ENCODE data around the gene KCP.

KCP gene

DNA sequence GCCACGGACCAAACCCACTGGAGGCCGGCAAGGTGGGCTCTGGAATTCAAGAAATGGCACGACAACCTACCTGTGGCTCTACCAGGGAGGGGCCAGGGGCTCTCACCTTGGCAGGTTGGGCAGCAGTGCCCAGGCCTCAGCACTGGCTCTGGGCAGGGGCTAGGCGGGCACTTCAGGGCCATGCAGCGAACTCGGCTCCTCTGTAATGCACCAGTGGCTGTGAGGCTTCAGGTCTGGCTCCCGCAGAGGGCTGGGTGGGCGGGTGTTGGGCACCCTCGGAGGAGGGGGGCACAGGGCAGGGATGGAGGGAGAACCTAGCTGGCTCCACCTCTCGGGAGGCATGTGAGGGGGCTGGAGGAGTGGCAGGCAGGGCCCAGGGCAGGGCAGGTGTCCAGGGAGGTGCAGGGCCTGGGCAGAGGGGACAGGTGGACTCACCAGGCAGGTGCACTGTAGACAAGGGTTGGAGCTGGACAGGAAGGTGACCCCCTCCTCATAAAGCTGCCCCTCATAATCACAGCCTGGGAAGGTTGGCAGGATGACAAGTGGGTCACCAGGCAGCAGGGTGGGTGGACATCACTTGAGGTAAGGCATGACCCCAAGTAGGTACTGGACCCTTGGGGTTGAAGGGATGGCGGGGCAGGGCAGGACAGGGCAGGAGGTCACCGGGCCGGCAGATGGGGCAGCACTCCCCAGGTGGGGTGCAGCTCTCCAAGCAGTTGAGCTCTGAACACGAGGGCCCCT lies 6.7 kb downstream of the KCP start:
- Histone ChIP-seq H3K79me2 (ENCODE audit: insufficient read depth, low read length) (no peaks in the 10 kb centered on the region), H3K9ac (ENCODE audit: low read depth, low read length, poor library complexity, severe bottlenecking) (no peak overlapping the region), H4K20me1 (ENCODE audit: insufficient read depth, low read length, poor library complexity, severe bottlenecking) (no peaks in the 10 kb centered on the region), H3K9me3 (ENCODE audit: insufficient read depth, low read depth, low read length) (0 out of 2 replicates have a peak, but pooled peaks cover 4% of the 10 kb centered on the region), H3K27me3 (ENCODE audit: insufficient read depth, low read length, poor library complexity, severe bottlenecking) (no peaks in the 10 kb centered on the region), H3K36me3 (ENCODE audit: insufficient read depth, low read length) (no peaks in the 10 kb centered on the region), H3K9me2 (replicated peaks; ENCODE audit: low read depth, low read length) (no peaks in the 10 kb centered on the region), H2AFZ (ENCODE audit: low read length) (no peak overlapping the region; the same call in 1 of the 2 replicates), H3F3A (ENCODE audit: low read depth) (no peaks in the 10 kb centered on the region), H3K4me2 (ENCODE audit: low read depth, low read length, poor library complexity, severe bottlenecking) (no peak overlapping the region), H3K4me3 (ENCODE audit: low read length, poor library complexity, severe bottlenecking) (no peak overlapping the region), H3K4me1 (ENCODE audit: insufficient read depth, low read length, poor library complexity, severe bottlenecking) (peaks cover 4% of the 10 kb centered on the region)
- TF ChIP-seq, protein P1, sequence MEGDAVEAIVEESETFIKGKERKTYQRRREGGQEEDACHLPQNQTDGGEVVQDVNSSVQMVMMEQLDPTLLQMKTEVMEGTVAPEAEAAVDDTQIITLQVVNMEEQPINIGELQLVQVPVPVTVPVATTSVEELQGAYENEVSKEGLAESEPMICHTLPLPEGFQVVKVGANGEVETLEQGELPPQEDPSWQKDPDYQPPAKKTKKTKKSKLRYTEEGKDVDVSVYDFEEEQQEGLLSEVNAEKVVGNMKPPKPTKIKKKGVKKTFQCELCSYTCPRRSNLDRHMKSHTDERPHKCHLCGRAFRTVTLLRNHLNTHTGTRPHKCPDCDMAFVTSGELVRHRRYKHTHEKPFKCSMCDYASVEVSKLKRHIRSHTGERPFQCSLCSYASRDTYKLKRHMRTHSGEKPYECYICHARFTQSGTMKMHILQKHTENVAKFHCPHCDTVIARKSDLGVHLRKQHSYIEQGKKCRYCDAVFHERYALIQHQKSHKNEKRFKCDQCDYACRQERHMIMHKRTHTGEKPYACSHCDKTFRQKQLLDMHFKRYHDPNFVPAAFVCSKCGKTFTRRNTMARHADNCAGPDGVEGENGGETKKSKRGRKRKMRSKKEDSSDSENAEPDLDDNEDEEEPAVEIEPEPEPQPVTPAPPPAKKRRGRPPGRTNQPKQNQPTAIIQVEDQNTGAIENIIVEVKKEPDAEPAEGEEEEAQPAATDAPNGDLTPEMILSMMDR (conservative IDR thresholded peaks at IDR 0.05; ENCODE audit: low read length) = no peak
- no peak for TF ChIP-seq EZH2phosphoT487 (IDR thresholded peaks at IDR 0.05; ENCODE audit: borderline replicate concordance)

DNA sequence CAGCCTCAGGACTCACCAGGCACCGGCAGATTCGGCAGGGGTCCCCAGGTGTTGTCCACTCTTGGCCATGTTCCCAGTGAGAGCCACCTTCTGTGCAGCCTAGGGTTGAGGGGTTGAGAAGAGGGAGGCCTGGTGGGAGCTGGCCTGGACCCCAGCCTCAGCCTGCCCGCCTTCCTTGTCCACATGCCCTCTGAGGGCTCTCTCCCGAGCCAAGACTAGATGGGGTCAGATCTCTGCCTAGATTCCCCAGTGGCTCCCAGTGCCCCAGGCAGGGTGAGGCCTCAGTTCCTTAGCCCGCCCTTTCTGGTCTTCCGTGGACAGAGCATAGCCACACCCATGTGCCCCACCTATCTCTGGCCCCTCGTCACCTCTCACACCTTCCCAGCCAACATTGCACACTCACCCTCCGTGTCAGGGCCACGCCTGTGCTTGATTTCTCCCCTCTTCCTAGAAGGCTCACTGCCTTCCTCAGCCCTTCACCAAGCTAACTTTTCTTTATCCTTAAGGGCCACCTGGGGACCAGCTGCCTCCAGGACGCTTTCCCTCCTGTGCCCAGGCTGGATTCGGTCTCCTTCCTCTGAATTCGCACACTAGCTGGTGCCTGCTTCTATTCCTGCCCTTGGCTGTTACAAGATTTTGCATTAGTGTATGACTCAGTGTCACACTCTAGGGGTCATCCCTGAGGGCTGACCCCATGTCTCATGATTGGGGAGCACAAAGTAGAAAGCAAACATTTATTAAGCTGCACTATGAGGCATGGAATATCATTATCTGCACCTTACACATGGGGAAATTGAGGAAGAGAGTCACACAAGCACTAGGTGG lies 7.5 kb downstream of the KCP start:
- no peak overlapping the region for H3K4me2 ChIP-seq (ENCODE audit: low read depth, low read length, poor library complexity, severe bottlenecking)
- H4K20me1 ChIP-seq (ENCODE audit: insufficient read depth, low read length, poor library complexity, severe bottlenecking) = no peaks in the 10 kb centered on the region
- H3K4me3 ChIP-seq (ENCODE audit: low read length, poor library complexity, severe bottlenecking) = no peak overlapping the region
- H3K4me1 ChIP-seq (ENCODE audit: insufficient read depth, low read length, poor library complexity, severe bottlenecking) = peaks cover 4% of the 10 kb centered on the region
- H3K9ac ChIP-seq (ENCODE audit: low read depth, low read length, poor library complexity, severe bottlenecking) = no peak overlapping the region
- no peaks in the 10 kb centered on the region for H3K79me2 ChIP-seq (ENCODE audit: insufficient read depth, low read length)
- TF ChIP-seq EZH2phosphoT487 (IDR thresholded peaks at IDR 0.05; ENCODE audit: borderline replicate concordance) = no peak
- TF ChIP-seq, protein P1 (conservative IDR thresholded peaks at IDR 0.05; ENCODE audit: low read length) = no peak
- H3K36me3 ChIP-seq (ENCODE audit: insufficient read depth, low read length) = no peaks in the 10 kb centered on the region
- no peak overlapping the region for H2AFZ ChIP-seq (ENCODE audit: low read length)
- H3K27me3 ChIP-seq (ENCODE audit: insufficient read depth, low read length, poor library complexity, severe bottlenecking) = no peaks in the 10 kb centered on the region
- H3K9me2 ChIP-seq (replicated peaks; ENCODE audit: low read depth, low read length) = no peaks in the 10 kb centered on the region
- H3K9me3 ChIP-seq (ENCODE audit: insufficient read depth, low read depth, low read length) = 0 out of 2 replicates have a peak, but pooled peaks cover 4% of the 10 kb centered on the region
- no peaks in the 10 kb centered on the region for H3F3A ChIP-seq (ENCODE audit: low read depth)

DNA sequence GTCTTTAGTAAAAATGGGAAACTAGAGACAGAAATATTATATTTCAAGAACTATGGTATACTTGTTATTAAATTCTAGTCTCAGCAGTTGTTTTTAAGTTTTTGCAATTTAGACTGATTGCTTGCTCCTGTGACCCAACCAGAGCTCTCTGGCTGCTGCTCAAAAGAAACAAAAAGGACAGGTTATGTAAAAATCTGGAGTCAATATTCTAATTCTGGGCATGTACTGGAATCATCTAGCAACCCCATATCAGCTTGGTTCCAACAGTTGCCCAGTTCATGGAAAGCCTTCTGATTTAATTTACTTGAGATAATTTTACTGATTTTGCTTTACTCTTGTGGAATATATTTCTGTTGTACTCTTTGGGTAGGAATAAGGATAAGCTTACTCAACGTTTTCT lies 10.3 kb downstream of the KCP start:
- Histone ChIP-seq H3K4me1 (ENCODE audit: insufficient read depth, low read length, poor library complexity, severe bottlenecking) (peaks cover 4% of the 10 kb centered on the region), H3K9ac (ENCODE audit: low read depth, low read length, poor library complexity, severe bottlenecking) (no peak overlapping the region), H4K20me1 (ENCODE audit: insufficient read depth, low read length, poor library complexity, severe bottlenecking) (no peaks in the 10 kb centered on the region), H2AFZ (ENCODE audit: low read length) (no peak overlapping the region), H3K79me2 (ENCODE audit: insufficient read depth, low read length) (no peaks in the 10 kb centered on the region), H3K36me3 (ENCODE audit: insufficient read depth, low read length) (no peaks in the 10 kb centered on the region), H3K4me3 (ENCODE audit: low read length, poor library complexity, severe bottlenecking) (no peak overlapping the region), H3K27me3 (ENCODE audit: insufficient read depth, low read length, poor library complexity, severe bottlenecking) (no peaks in the 10 kb centered on the region), H3K9me2 (replicated peaks; ENCODE audit: low read depth, low read length) (no peaks in the 10 kb centered on the region), H3K9me3 (ENCODE audit: insufficient read depth, low read depth, low read length) (0 out of 2 replicates have a peak, but pooled peaks cover 4% of the 10 kb centered on the region), H3F3A (ENCODE audit: low read depth) (no peaks in the 10 kb centered on the region), H3K4me2 (ENCODE audit: low read depth, low read length, poor library complexity, severe bottlenecking) (no peak overlapping the region)
- TF ChIP-seq EZH2phosphoT487 (IDR thresholded peaks at IDR 0.05; ENCODE audit: borderline replicate concordance) = no peak
- TF ChIP-seq, protein P1 (conservative IDR thresholded peaks at IDR 0.05; ENCODE audit: low read length) = no peak
